AG04449 (cell line): Measurements from ENCODE around the gene CDH13.

ENCODE experiments used
- CTCF ChIA-PET: fragments of 350-600 bp; formaldehyde crosslinking; extraction: SDS; loops from one replicate; lab custom pipeline; 2021; ENCODE audit warnings: antibody characterized with exemption; lab: Yijun Ruan, JAX
- POLR2A ChIA-PET: fragments of 400-600, 350-600 bp; formaldehyde crosslinking; extraction: SDS; loops from one replicate; lab custom pipeline; 2020; ENCODE audit warnings: antibody characterized with exemption, inconsistent platforms; lab: Yijun Ruan, JAX
- DNase-seq: peaks from one replicate; pipeline ENCODE4 v3.0.0-alpha.2; 2010; ENCODE audit warnings: low read depth, low spot score
- H3K4me3 ChIP-seq: 2 replicates; pipeline ENCODE4 v1.5.1; 2011; ENCODE audit warnings: low read depth, mild to moderate bottlenecking, control low read depth, low read length
- CTCF ChIP-seq: IDR thresholded peaks from one replicate; pipeline ENCODE4 v1.5.1; 2011; ENCODE audit warnings: mild to moderate bottlenecking, moderate library complexity, low read length, control low read depth, inconsistent platforms; ENCODE audit not compliant: insufficient read depth; ENCODE audit errors: missing control alignments

CDH13 gene

GRCh38 chr16:83542491-83542890 lies 915.7 kb downstream of the CDH13 start:
- POLR2A ChIA-PET = no interaction called here
- TF ChIP-seq CTCF = no peak
- DNase-seq = no peak
- CTCF ChIA-PET = no interaction called here
- H3K4me3 ChIP-seq = no peak overlapping the region

DNA sequence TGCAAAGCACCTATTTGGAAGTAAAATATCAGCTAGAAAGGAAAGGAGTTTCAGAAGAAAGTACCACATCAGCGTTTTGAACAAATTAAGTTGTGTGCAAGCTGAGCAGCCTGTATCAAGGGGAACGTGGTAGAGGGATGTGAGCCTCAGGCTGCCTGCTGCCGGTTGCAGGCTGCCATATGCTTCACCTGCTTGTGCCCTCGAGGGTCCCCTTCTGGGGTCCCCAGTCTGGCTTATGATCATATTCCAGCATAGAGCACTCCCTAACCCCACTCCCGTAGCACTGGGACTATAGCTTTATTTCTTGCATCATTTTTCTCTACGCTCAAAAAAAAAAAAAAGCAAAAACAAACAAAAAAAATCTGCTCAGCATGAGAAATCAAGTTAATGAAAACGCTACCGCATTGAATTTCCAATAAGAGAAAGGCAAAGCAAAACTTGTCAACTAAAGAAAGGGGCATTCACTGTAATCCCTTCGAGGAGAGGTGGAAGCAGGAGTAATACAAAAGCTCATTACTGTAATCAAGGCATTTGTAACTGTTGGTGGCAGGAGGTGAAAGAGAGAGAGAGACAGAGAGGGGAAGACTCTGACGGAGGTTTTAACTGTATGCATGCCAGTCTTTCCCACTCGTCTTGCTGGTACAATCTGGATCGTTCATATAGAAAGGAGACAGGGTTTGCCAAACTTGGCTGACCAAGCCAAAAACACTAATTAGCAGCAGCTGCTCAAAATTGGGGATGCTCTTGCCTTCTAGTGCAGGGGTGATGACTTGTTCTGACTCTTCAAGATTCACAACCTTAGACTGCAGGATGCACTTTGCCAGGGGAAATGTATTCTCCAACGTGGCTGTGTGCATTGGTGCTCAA lies 922.8 kb downstream of the CDH13 start:
- DNase-seq = no peak
- ChIA-PET CTCF (interaction anchor here (0.7 kb wide), 1 partner anchor 103 kb away, joined by 3 read pairs; no protein-coding TSS in a partner anchor), POLR2A (no interaction called here)
- no peak overlapping the region for H3K4me3 ChIP-seq
- TF ChIP-seq CTCF = no peak

GRCh38 chr16:83550183-83550569 lies 923.4 kb downstream of the CDH13 start:
- ChIA-PET POLR2A (no interaction called here), CTCF (no interaction called here)
- DNase-seq = no peak
- no peak overlapping the region for H3K4me3 ChIP-seq
- no peak for TF ChIP-seq CTCF

- ChIA-PET CTCF (no interaction called here), POLR2A (interaction anchor here (1.6 kb wide), 1 partner anchor 22 kb away, joined by 3 read pairs; no protein-coding TSS in a partner anchor)
- TF ChIP-seq CTCF = no peak
- peak; percentile 31 for DNase-seq
- no peak overlapping the region for H3K4me3 ChIP-seq
Observed at GRCh38 chr16:83552228-83552627, 925.5 kb downstream of the CDH13 start.

DNA sequence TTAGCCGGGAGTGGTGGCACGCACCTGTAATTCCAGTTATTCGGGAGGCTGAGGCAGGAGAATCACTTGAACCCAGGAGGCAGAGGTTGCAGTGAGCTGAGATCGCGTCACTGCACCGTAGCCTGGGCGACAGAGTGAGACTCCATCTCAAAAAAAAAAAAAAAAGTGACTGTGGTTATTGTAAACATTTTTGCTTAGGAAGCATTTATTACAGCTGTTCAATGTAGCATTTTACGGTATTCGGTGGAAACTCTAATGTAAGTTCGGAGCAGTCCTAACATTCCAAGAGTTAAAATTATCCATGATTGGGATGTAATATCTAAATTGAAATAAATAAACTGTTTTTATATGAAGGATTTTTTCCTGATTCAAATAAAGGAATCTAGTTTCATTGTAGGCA lies 926.2 kb downstream of the CDH13 start:
- no peak for DNase-seq
- ChIA-PET CTCF (no interaction called here), POLR2A (interaction anchor here (0.6 to 1.6 kb wide), 2 partner anchors 23 to 63 kb away, joined by 3 read pairs; no protein-coding TSS in a partner anchor)
- no peak for TF ChIP-seq CTCF
- no peak overlapping the region for H3K4me3 ChIP-seq

DNA sequence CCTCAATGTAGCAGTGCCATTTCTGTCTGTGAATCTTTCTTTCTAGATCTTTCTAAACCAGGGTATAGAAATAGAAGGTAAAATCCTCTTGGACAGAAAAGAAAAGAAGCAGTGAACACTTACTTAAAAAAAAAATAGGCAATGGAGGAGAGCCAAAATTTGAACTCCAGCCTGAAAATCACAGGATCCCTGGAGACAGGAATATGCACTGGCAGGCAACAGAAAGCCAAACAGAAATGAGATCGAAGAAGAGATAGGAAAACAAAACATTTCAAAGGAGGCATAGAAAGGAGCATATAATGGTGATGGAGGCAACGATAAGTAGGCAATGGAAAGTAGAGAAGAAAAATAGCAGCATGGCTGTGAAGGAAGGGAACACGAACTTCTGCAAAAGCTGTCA lies 927.3 kb downstream of the CDH13 start:
- no peak for DNase-seq
- H3K4me3 ChIP-seq = no peak overlapping the region
- ChIA-PET CTCF (no interaction called here), POLR2A (no interaction called here)
- no peak for TF ChIP-seq CTCF
